ENCODE results near the gene SFT2D1. TPM values are rescaled to one million over a fixed set of nuclear protein-coding genes. Genes with fewer than 3 reads are reported as not detected.
"Not testable (repeated sequence)": the region's sequence is repeated elsewhere in the genome, so short reads cannot be mapped to it uniquely, and the experiment has no call there.

Gene SFT2D1
- total RNA-seq, 1 donor from 2014 or later = 52.8 TPM

DNA sequence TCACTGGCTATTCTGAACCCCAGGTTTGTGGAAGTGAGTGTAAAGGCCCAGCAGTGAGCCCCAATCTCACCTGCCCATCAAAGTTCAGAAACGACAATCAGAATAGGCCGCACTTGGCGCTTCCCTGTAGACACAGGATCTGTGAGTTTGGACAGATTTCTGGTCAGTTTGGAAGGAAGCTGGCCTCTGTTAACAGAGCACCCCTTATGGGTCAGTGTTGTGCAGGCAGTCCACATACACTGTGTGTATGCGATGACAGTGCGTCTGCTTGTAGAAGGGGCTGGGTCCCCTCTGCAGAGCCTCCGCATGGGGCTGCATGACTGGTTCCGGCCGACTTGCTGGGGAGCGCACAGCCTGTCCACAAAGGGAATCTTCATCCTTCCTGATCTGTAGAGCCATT, 43.8 kb upstream of the SFT2D1 start:
- no peaks in the 10 kb centered on the region for H3K27me3 ChIP-seq (ENCODE audit: low read depth)
- H3K4me1 ChIP-seq = peaks cover 26% of the 10 kb centered on the region
- H3K9me3 ChIP-seq = no peaks in the 10 kb centered on the region
- intact Hi-C loops (cut with DNase I) = no loop called here
- H3K27ac ChIP-seq = no peak overlapping the region
- no peak for TF ChIP-seq CTCF (IDR thresholded peaks at IDR 0.05)
- no peak overlapping the region for H3K4me3 ChIP-seq
- no peak for DNase-seq
- no peaks in the 10 kb centered on the region for H3K36me3 ChIP-seq
- no peak for ATAC-seq

DNA sequence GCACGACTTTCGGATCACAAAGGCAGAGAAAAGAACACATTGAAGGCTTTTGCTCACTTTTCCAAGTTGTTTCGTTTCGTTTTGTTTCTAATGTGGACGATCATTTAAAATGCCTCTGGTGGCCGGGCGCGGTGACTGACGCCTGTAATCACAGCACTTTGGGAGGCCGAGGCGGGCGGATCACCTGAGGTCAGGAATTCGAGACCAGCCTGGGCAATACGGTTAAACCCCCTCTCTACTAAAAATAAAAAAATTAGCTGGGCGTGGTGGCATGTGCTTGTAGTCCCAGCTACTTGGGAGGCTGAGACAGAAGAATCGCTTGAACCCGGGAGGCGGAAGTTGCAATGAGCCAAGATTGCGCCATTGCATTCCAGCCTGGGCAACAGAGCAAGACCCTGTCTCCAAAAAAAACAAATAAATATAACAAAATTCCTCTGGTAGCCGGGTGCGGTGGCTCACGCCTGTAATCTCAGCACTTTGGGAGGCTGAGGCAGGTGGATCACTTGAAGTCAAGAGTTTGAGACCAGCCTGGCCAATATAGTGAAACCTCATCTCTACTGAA, 41.5 kb upstream of the SFT2D1 start:
- peaks cover 35% of the 10 kb centered on the region for H3K4me1 ChIP-seq
- DNase-seq = peak; percentile 75
- H3K4me3 ChIP-seq = peak overlapping the region; percentile 95
- TF ChIP-seq CTCF (IDR thresholded peaks at IDR 0.05) = peak; percentile 29
- H3K27me3 ChIP-seq (ENCODE audit: low read depth); H3K9me3 ChIP-seq; H3K36me3 ChIP-seq; intact Hi-C loops (cut with DNase I); ATAC-seq: not testable (repeated sequence)
- H3K27ac ChIP-seq = peak overlapping the region; percentile 95

- peak; percentile 98 for DNase-seq
- Histone ChIP-seq H3K27me3 (ENCODE audit: low read depth) (no peaks in the 10 kb centered on the region), H3K4me1 (peaks cover 30% of the 10 kb centered on the region), H3K27ac (peak within 1 kb of the TSS; percentile 95), H3K9me3 (no peaks in the 10 kb centered on the region), H3K4me3 (peak within 1 kb of the TSS; percentile 95), H3K36me3 (no peaks in the 10 kb centered on the region)
- TF ChIP-seq CTCF (IDR thresholded peaks at IDR 0.05) = no peak
- intact Hi-C loops (cut with DNase I) = no loop called here
- ATAC-seq = peak; percentile 98
Observed at GRCh38 chr6:166382933-166383801, 40.8 kb upstream of the SFT2D1 start, which contains the start of gene MPC1. Gene MPC1, minus strand, starts transcription at chr6:166382940. Its CDS starts 64 bp downstream, at chr6:166382876.

- no peak for DNase-seq
- ATAC-seq = peak; percentile 12 to 36
- peaks cover 25% of the 10 kb centered on the region for H3K4me1 ChIP-seq
- no peaks in the 10 kb centered on the region for H3K27me3 ChIP-seq (ENCODE audit: low read depth)
- intact Hi-C loops (cut with DNase I) = no loop called here
- no peaks in the 10 kb centered on the region for H3K36me3 ChIP-seq
- peak overlapping the region; percentile 95 for H3K27ac ChIP-seq
- peak overlapping the region; percentile 95 for H3K4me3 ChIP-seq
- no peak for TF ChIP-seq CTCF (IDR thresholded peaks at IDR 0.05)
- H3K9me3 ChIP-seq = no peaks in the 10 kb centered on the region
Observed at GRCh38 chr6:166382500-166382932, 40.2 kb upstream of the SFT2D1 start.

DNA sequence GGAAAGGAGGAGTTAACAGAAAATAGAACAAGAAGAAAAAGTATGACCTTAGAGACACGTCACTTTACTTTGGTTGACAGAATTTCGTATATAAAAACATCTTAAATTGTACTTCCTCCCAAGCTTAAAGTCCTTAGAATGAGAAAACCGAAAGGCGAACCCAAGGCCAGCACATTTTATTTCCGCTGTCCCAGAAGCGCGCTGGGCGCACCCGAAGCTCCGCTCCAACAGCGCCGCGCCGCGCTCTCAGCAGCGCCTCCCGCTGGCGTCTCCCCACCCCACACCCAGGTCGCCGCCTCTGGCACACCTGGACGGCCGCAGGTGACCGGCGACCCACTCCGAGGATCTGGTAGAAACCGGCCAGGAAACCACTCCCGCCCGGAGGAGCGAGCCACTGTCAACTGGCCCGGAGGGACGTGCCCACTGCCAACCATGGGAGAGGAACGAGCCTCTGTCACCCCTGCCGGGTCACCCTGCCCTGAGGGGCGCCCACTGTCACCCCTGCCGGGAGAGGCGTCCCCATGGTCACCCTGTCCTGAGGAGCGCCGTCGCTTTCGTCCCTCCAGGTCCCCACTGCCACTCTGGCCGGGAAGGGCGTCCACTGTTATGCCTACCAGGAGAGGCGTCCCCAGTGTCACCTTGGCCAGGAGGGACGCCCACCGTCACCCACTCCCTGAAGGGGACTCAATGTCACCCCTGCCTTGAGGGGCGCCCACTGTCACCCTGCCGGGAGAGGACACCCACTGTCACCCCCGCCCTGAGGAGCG, 39.6 kb upstream of the SFT2D1 start:
- DNase-seq (peak; percentile 89), ATAC-seq (peak; percentile 80 to 82)
- TF ChIP-seq CTCF (IDR thresholded peaks at IDR 0.05) = peak; percentile 82
- Histone ChIP-seq H3K27me3 (ENCODE audit: low read depth) (no peaks in the 10 kb centered on the region), H3K4me3 (peak overlapping the region; percentile 95), H3K9me3 (no peaks in the 10 kb centered on the region), H3K4me1 (peaks cover 20% of the 10 kb centered on the region), H3K36me3 (no peaks in the 10 kb centered on the region), H3K27ac (peak overlapping the region; percentile 95)
- intact Hi-C loops (cut with DNase I) = no loop called here
